ENCODE results near the gene NAA60.

- TF ChIP-seq CTCF (conservative IDR thresholded peaks at IDR 0.05; ENCODE audit: low read depth, low read length) (no peak), EZH2 (IDR thresholded peaks at IDR 0.05; ENCODE audit: borderline replicate concordance, low read depth, low read length, poor library complexity, severe bottlenecking) (no peak)
Measured at GRCh38 chr16:3513892-3514583, 70.6 kb downstream of the NAA60 start.
